Stimulated activated CD8-positive, alpha-beta memory T cell treated with anti-CD3 and anti-CD28 coated beads, Interleukin-12 subunit alpha, Interleukin-12 subunit beta, amount 100 ng/mL, for 4 hours (primary cell): Measurements from ENCODE around the gene PDE3A.

Experiments
- DNase-seq: peaks from one replicate; pipeline ENCODE4 v3.0.0-alpha.2; 2020; ENCODE audit warnings: low read depth

Gene PDE3A

GRCh38 chr12:20711846-20712245 lies 343.5 kb downstream of the PDE3A start:
- no peak for DNase-seq

- DNase-seq, result no peak
Measured at GRCh38 chr12:20716037-20716436, 347.7 kb downstream of the PDE3A start.

- no peak for DNase-seq
Measured at GRCh38 chr12:20716985-20717384, 348.6 kb downstream of the PDE3A start.

GRCh38 chr12:20718294-20718693 lies 350.0 kb downstream of the PDE3A start:
- DNase-seq, result no peak

- no peak for DNase-seq
Measured at GRCh38 chr12:20722142-20722541, 353.8 kb downstream of the PDE3A start.

- no peak for DNase-seq
Measured at GRCh38 chr12:20731274-20731673, 362.9 kb downstream of the PDE3A start.
